Fibroblast of pulmonary artery (primary cell): ENCODE results near the gene FGF13.

Source experiments
- DNase-seq: peaks from one replicate; pipeline ENCODE4 v3.0.0-alpha.2; 2010; ENCODE audit warnings: low read depth
- H3K4me3 ChIP-seq: replicated peaks from 2 replicates; pipeline ENCODE4 v1.5.1; 2011; ENCODE audit warnings: low read depth, mild to moderate bottlenecking, control low read depth, low read length, moderate library complexity
- CTCF ChIP-seq: IDR thresholded peaks from 2 replicates; pipeline ENCODE4 v1.5.1; 2011; ENCODE audit warnings: mild to moderate bottlenecking, control low read depth, low read length, inconsistent platforms; ENCODE audit errors: missing control alignments

The FGF13 gene

GRCh38 chrX:138709886-138710791 is 1.4 kb downstream of the FGF13 start:
- no peak overlapping the region for H3K4me3 ChIP-seq
- TF ChIP-seq CTCF, result no peak
- DNase-seq, result no peak

- TF ChIP-seq CTCF, result no peak
- no peak for DNase-seq
- H3K4me3 ChIP-seq, result no peak overlapping the region
Observed at GRCh38 chrX:138708268-138708667, 3.2 kb downstream of the FGF13 start.

GRCh38 chrX:138704596-138704995 is 6.9 kb downstream of the FGF13 start:
- no peak for DNase-seq
- no peak overlapping the region for H3K4me3 ChIP-seq
- TF ChIP-seq CTCF, result no peak

- no peak overlapping the region for H3K4me3 ChIP-seq
- TF ChIP-seq CTCF, result no peak
- DNase-seq, result no peak
Observed at GRCh38 chrX:138704101-138704500, 7.4 kb downstream of the FGF13 start.

- H3K4me3 ChIP-seq, result no peak overlapping the region
- no peak for TF ChIP-seq CTCF
- DNase-seq, result no peak
Observed at GRCh38 chrX:138692591-138692990, 18.9 kb downstream of the FGF13 start.

GRCh38 chrX:138691186-138691585 is 20.3 kb downstream of the FGF13 start:
- TF ChIP-seq CTCF, result no peak

GRCh38 chrX:138690591-138690990 is 20.9 kb downstream of the FGF13 start:
- no peak for DNase-seq
- no peak overlapping the region for H3K4me3 ChIP-seq
- TF ChIP-seq CTCF, result no peak

More at GRCh38 chrX:138691186-138691585, 20.3 kb downstream of the FGF13 start:
- no peak for DNase-seq
- no peak overlapping the region for H3K4me3 ChIP-seq
